ENCODE results near the gene BEND5. TPM values are rescaled to one million over a fixed set of nuclear protein-coding genes. Genes with fewer than 3 reads are reported as not detected.

BEND5 gene
- total RNA-seq (2013): 0.25 TPM
- polyA plus RNA-seq (under 1 TPM in 1 of 3 donors, not detected in 2; 0.13 TPM), polyA minus RNA-seq (not detected in 2 replicates), total RNA-seq (0 to 5.7 (median 0.08) reads per million in 11 experiments)

- Histone ChIP-seq H3K9me3 (replicated peaks in 1 of 2; ENCODE audit: control insufficient read depth in 1 of 2, insufficient read depth in 1 of 2, low read length in 2 of 2) (no peaks in the 10 kb centered on the region), H3K4me2 (replicated peaks; ENCODE audit: extremely low read depth, low read length, poor library complexity, severe bottlenecking) (peak within 1 kb of the TSS; percentile 90), H3K4me3 (replicated peaks in 1 of 3; ENCODE audit: low read depth in 2 of 3, low read length in 3 of 3) (peak within 1 kb of the TSS; percentile 25 to 74 (median 41)), H3K4me1 (ENCODE audit: control insufficient read depth in 1 of 2, insufficient read depth in 2 of 2, low read length in 2 of 2) (peaks cover 12 to 28% of the 10 kb centered on the region in 2 donors), H3K9ac (ENCODE audit: insufficient read depth, low read length, poor library complexity, severe bottlenecking) (peak within 1 kb of the TSS; percentile 62), H2AFZ (ENCODE audit: insufficient read depth, low read depth, low read length, poor library complexity, severe bottlenecking) (peak within 1 kb of the TSS; percentile 76), H3K79me2 (ENCODE audit: insufficient read depth, low read length) (no peaks in the 10 kb centered on the region), H3K27ac (ENCODE audit: low read depth in 1 of 2, low read length in 2 of 2) (no peak within 1 kb of the TSS), H4K20me1 (ENCODE audit: insufficient read depth, low read length) (no peaks in the 10 kb centered on the region), H3K27me3 (ENCODE audit: control insufficient read depth in 2 of 2, insufficient read depth in 2 of 2, low read length in 2 of 2) (no peaks in the 10 kb centered on the region), H3K36me3 (replicated peaks in 1 of 2; ENCODE audit: control insufficient read depth in 1 of 2, insufficient read depth in 2 of 2, low read length in 2 of 2) (no peaks in the 10 kb centered on the region)
- DNase-seq: no peak
- peak within 1 kb of the TSS in 2 of 7 donors; percentile 0 to 61 for H3K27ac Mint-ChIP-seq
- H3K36me3 Mint-ChIP-seq: peaks cover 0 to 4% of the 10 kb centered on the region in 2 donors
- H3K4me1 Mint-ChIP-seq: peaks cover 31% of the 10 kb centered on the region
- peak within 1 kb of the TSS; percentile 82 to 91 for H3K4me3 Mint-ChIP-seq
- peaks cover 9 to 19% (median 11%) of the 10 kb centered on the region in 3 donors for H3K27me3 Mint-ChIP-seq (ENCODE audit: low read depth in 3 of 3)
- under 1% methylated on average over 66 of the region's 73 CpGs for WGBS (ENCODE audit: insufficient coverage)
- intact Hi-C loops (cut with micrococcal nuclease): no loop called here
- H3K9me3 Mint-ChIP-seq: peaks cover 0 to 2% (median 0%) of the 10 kb centered on the region in 7 donors
- no peak for TF ChIP-seq CTCF (IDR thresholded peaks at IDR 0.05)
Observed at GRCh38 chr1:48776393-48777218, at the start of gene BEND5. Gene BEND5 (minus strand): TSS chr1:48776891. CDS start chr1:48776831, 60 bp downstream.

- Mint-ChIP-seq H3K4me1 (no peaks in the 10 kb centered on the region), H3K36me3 (no peaks in the 10 kb centered on the region), H3K27ac (peak overlapping the region in 1 of 7 donors; percentile 49), H3K4me3 (no peak overlapping the region), H3K27me3 (ENCODE audit: low read depth in 3 of 3) (peaks cover 2 to 5% (median 4%) of the 10 kb centered on the region in 3 donors), H3K9me3 (no peaks in the 10 kb centered on the region)
- DNase-seq: no peak
- no peaks in the 10 kb centered on the region for H3K36me3 ChIP-seq (replicated peaks in 1 of 2; ENCODE audit: control insufficient read depth in 1 of 2, insufficient read depth in 2 of 2, low read length in 2 of 2)
- H3K9me3 ChIP-seq (replicated peaks in 1 of 2; ENCODE audit: control insufficient read depth in 1 of 2, insufficient read depth in 1 of 2, low read length in 2 of 2): no peaks in the 10 kb centered on the region
- no peaks in the 10 kb centered on the region for H3K79me2 ChIP-seq (ENCODE audit: insufficient read depth, low read length)
- H4K20me1 ChIP-seq (ENCODE audit: insufficient read depth, low read length): no peaks in the 10 kb centered on the region
- H3K4me3 ChIP-seq (replicated peaks in 1 of 3; ENCODE audit: low read depth in 2 of 3, low read length in 3 of 3): no peak overlapping the region
- intact Hi-C loops (cut with micrococcal nuclease): no loop called here
- no peak for TF ChIP-seq CTCF (IDR thresholded peaks at IDR 0.05)
- no peak overlapping the region for H3K4me2 ChIP-seq (replicated peaks; ENCODE audit: extremely low read depth, low read length, poor library complexity, severe bottlenecking)
- peaks cover 0 to 2% of the 10 kb centered on the region in 2 donors for H3K27me3 ChIP-seq (ENCODE audit: control insufficient read depth in 2 of 2, insufficient read depth in 2 of 2, low read length in 2 of 2)
- H3K27ac ChIP-seq (ENCODE audit: low read depth in 1 of 2, low read length in 2 of 2): no peak overlapping the region
- H3K9ac ChIP-seq (ENCODE audit: insufficient read depth, low read length, poor library complexity, severe bottlenecking): no peak overlapping the region
- no peaks in the 10 kb centered on the region for H3K4me1 ChIP-seq (ENCODE audit: control insufficient read depth in 1 of 2, insufficient read depth in 2 of 2, low read length in 2 of 2)
- no peak overlapping the region for H2AFZ ChIP-seq (ENCODE audit: insufficient read depth, low read depth, low read length, poor library complexity, severe bottlenecking)
Observed at GRCh38 chr1:48823168-48823567, 46.5 kb upstream of the BEND5 start.

Data from CD14-positive monocyte (primary cell).